Measurements from ENCODE around the gene ETS2. TPM values are rescaled to one million over a fixed set of nuclear protein-coding genes. Genes with fewer than 3 reads are reported as not detected.

ETS2 gene
- polyA plus RNA-seq, 3 donors, result 54.2 to 150 (median 59.5) TPM

DNA sequence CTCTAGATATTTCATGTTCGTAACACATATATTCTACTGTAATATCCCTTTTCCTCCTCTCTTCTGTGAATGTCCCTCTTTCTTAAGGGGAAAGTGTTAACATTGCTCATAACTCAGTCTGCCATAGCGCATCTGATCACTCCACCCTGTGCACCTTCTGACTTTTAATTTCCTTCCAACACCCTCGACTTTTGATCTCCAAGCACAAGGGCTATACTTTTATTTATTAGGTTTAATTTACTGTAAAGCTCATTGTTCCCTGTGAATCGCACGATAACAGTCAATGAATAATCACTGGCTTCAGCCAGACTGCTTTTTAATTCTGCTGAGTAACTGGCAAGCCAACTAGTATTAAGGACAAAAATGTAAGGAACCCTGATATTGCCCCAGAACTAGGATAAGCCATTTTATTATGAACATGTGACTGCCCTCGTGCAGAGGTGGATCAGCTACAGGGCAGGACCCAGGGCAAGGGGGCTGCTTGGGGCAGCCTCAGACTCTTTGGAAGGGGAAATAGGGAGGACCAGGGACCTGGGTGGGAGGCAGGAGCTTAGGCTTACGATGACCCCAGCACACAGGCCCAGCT, 2.6 kb upstream of the ETS2 start:
- Mint-ChIP-seq H3K36me3 (peaks cover 7% of the 10 kb centered on the region in 2 donors), H3K27me3 (ENCODE audit: low read depth in 3 of 3) (peaks cover 1 to 2% (median 2%) of the 10 kb centered on the region in 3 donors), H3K4me1 (peaks cover 16% of the 10 kb centered on the region), H3K27ac (peak overlapping the region in 1 of 7 donors; percentile 8), H3K9me3 (peaks cover 0 to 2% (median 0%) of the 10 kb centered on the region in 7 donors), H3K4me3 (no peak overlapping the region)
- Histone ChIP-seq H2AFZ (ENCODE audit: insufficient read depth, low read depth, low read length, poor library complexity, severe bottlenecking) (no peak overlapping the region), H3K79me2 (ENCODE audit: insufficient read depth, low read length) (peaks cover 26% of the 10 kb centered on the region), H3K36me3 (replicated peaks in 1 of 2; ENCODE audit: control insufficient read depth in 1 of 2, insufficient read depth in 2 of 2, low read length in 2 of 2) (no peaks in the 10 kb centered on the region), H3K9me3 (replicated peaks in 1 of 2; ENCODE audit: control insufficient read depth in 1 of 2, insufficient read depth in 1 of 2, low read length in 2 of 2) (no peaks in the 10 kb centered on the region), H3K27ac (ENCODE audit: low read depth in 1 of 2, low read length in 2 of 2) (no peak overlapping the region), H4K20me1 (ENCODE audit: insufficient read depth, low read length) (peaks cover 19% of the 10 kb centered on the region), H3K4me2 (replicated peaks; ENCODE audit: extremely low read depth, low read length, poor library complexity, severe bottlenecking) (no peak overlapping the region), H3K9ac (ENCODE audit: insufficient read depth, low read length, poor library complexity, severe bottlenecking) (no peak overlapping the region), H3K27me3 (ENCODE audit: control insufficient read depth in 2 of 2, insufficient read depth in 2 of 2, low read length in 2 of 2) (no peaks in the 10 kb centered on the region), H3K4me1 (ENCODE audit: control insufficient read depth in 1 of 2, insufficient read depth in 2 of 2, low read length in 2 of 2) (peaks cover 24 to 25% of the 10 kb centered on the region in 2 donors), H3K4me3 (replicated peaks in 1 of 3; ENCODE audit: low read depth in 2 of 3, low read length in 3 of 3) (no peak overlapping the region)
- no CpG with 5 or more reads among the region's 7 CpGs for WGBS (ENCODE audit: insufficient coverage)
- DNase-seq, result no peak
- intact Hi-C loops (cut with micrococcal nuclease), result loop anchor here (5.0 kb wide), 1 partner anchor 71 kb away; no protein-coding TSS in a partner anchor
- TF ChIP-seq, protein P1, sequence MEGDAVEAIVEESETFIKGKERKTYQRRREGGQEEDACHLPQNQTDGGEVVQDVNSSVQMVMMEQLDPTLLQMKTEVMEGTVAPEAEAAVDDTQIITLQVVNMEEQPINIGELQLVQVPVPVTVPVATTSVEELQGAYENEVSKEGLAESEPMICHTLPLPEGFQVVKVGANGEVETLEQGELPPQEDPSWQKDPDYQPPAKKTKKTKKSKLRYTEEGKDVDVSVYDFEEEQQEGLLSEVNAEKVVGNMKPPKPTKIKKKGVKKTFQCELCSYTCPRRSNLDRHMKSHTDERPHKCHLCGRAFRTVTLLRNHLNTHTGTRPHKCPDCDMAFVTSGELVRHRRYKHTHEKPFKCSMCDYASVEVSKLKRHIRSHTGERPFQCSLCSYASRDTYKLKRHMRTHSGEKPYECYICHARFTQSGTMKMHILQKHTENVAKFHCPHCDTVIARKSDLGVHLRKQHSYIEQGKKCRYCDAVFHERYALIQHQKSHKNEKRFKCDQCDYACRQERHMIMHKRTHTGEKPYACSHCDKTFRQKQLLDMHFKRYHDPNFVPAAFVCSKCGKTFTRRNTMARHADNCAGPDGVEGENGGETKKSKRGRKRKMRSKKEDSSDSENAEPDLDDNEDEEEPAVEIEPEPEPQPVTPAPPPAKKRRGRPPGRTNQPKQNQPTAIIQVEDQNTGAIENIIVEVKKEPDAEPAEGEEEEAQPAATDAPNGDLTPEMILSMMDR (IDR thresholded peaks at IDR 0.05), result no peak

DNA sequence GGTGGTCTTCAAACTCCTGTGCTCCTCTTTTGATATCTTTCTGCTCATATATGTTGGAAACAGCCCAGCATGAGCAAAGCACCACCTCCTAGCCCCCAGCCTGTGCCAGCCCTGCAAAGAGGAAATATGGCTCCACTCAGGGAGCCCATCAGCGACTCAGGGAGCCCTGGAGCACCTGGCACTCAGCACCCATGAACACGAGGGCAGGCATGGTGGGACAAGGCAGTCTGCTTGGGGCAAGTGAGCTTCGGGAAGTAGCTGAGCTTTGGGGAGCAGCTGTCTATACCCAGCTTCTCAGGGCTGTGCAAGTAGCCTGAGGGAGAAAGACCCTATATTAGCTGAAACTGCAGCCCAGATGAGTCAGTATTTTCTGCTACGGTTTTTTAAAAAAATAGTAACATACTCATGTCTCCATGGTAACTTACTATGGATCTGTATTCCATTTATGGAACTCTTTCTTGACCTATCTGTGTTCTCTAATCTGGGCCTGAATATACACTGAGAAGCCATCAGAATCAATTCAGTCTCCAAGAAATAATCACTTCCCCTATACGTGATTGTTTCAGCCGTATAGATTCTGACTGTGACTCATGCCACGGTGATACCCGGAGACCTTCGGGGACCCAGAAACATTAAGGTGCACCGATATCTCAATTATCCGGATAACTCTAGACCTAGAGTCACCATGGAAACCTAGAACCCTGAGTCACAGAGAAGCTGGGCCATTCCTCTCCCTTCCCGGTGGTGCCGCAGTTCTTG, 1.5 kb upstream of the ETS2 start:
- Histone ChIP-seq H2AFZ (ENCODE audit: insufficient read depth, low read depth, low read length, poor library complexity, severe bottlenecking) (peak overlapping the region; percentile 72), H3K4me1 (ENCODE audit: control insufficient read depth in 1 of 2, insufficient read depth in 2 of 2, low read length in 2 of 2) (peaks cover 35% of the 10 kb centered on the region in 2 donors), H3K36me3 (replicated peaks in 1 of 2; ENCODE audit: control insufficient read depth in 1 of 2, insufficient read depth in 2 of 2, low read length in 2 of 2) (no peaks in the 10 kb centered on the region), H3K79me2 (ENCODE audit: insufficient read depth, low read length) (peaks cover 36% of the 10 kb centered on the region), H3K9me3 (replicated peaks in 1 of 2; ENCODE audit: control insufficient read depth in 1 of 2, insufficient read depth in 1 of 2, low read length in 2 of 2) (no peaks in the 10 kb centered on the region), H3K9ac (ENCODE audit: insufficient read depth, low read length, poor library complexity, severe bottlenecking) (no peak overlapping the region), H3K4me3 (replicated peaks in 1 of 3; ENCODE audit: low read depth in 2 of 3, low read length in 3 of 3) (peak overlapping the region; percentile 11 to 95 (median 85)), H3K4me2 (replicated peaks; ENCODE audit: extremely low read depth, low read length, poor library complexity, severe bottlenecking) (peak overlapping the region; percentile 83), H4K20me1 (ENCODE audit: insufficient read depth, low read length) (peaks cover 30% of the 10 kb centered on the region), H3K27me3 (ENCODE audit: control insufficient read depth in 2 of 2, insufficient read depth in 2 of 2, low read length in 2 of 2) (no peaks in the 10 kb centered on the region), H3K27ac (ENCODE audit: low read depth in 1 of 2, low read length in 2 of 2) (peak overlapping the region; percentile 89 to 90)
- TF ChIP-seq, protein P1 (IDR thresholded peaks at IDR 0.05), result no peak
- peak; percentile 37 to 81 (median 47) for DNase-seq
- Mint-ChIP-seq H3K9me3 (peaks cover 0 to 2% (median 0%) of the 10 kb centered on the region in 7 donors), H3K36me3 (peaks cover 12 to 13% of the 10 kb centered on the region in 2 donors), H3K4me3 (peak overlapping the region; percentile 79 to 91), H3K4me1 (peaks cover 25% of the 10 kb centered on the region), H3K27me3 (ENCODE audit: low read depth in 3 of 3) (peaks cover 1 to 2% (median 2%) of the 10 kb centered on the region in 3 donors), H3K27ac (peak overlapping the region; percentile 75 to 97 (median 91))
- intact Hi-C loops (cut with micrococcal nuclease), result loop anchor here (5.0 kb wide), 1 partner anchor 72 kb away; no protein-coding TSS in a partner anchor
- 48% methylated on average over 9 of the region's 13 CpGs for WGBS (ENCODE audit: insufficient coverage)
